Measurements from ENCODE around the gene C19orf33. TPM values are rescaled to one million over a fixed set of nuclear protein-coding genes. Genes with fewer than 3 reads are reported as not detected.

The C19orf33 gene
- total RNA-seq, 1 experiment from 2014 or later: not detected

- Histone ChIP-seq H3K4me1 (ENCODE audit: insufficient read depth, low read length, poor library complexity, severe bottlenecking) (no peaks in the 10 kb centered on the region), H3K27ac (ENCODE audit: low read depth, low read length, poor library complexity, severe bottlenecking) (no peak overlapping the region), H3K9me3 (ENCODE audit: low read depth, low read length, poor library complexity, severe bottlenecking) (no peaks in the 10 kb centered on the region), H3K27me3 (replicated peaks; ENCODE audit: insufficient read depth, low read depth, low read length, poor library complexity) (no peaks in the 10 kb centered on the region), H3K36me3 (ENCODE audit: insufficient read depth, low read length, poor library complexity, severe bottlenecking) (no peaks in the 10 kb centered on the region), H3K4me3 (ENCODE audit: low read depth, low read length, poor library complexity, severe bottlenecking) (no peak overlapping the region)
- TF ChIP-seq EZH2 (IDR thresholded peaks at IDR 0.05; ENCODE audit: borderline replicate concordance, low read depth, low read length, poor library complexity, severe bottlenecking): no peak
- TF ChIP-seq, protein P1, sequence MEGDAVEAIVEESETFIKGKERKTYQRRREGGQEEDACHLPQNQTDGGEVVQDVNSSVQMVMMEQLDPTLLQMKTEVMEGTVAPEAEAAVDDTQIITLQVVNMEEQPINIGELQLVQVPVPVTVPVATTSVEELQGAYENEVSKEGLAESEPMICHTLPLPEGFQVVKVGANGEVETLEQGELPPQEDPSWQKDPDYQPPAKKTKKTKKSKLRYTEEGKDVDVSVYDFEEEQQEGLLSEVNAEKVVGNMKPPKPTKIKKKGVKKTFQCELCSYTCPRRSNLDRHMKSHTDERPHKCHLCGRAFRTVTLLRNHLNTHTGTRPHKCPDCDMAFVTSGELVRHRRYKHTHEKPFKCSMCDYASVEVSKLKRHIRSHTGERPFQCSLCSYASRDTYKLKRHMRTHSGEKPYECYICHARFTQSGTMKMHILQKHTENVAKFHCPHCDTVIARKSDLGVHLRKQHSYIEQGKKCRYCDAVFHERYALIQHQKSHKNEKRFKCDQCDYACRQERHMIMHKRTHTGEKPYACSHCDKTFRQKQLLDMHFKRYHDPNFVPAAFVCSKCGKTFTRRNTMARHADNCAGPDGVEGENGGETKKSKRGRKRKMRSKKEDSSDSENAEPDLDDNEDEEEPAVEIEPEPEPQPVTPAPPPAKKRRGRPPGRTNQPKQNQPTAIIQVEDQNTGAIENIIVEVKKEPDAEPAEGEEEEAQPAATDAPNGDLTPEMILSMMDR (conservative IDR thresholded peaks at IDR 0.05; ENCODE audit: low read depth, low read length): no peak
- ChIA-PET POLR2A (ENCODE audit: low non-redundant PET) (no interaction called here), CTCF (no interaction called here)
- no peak for DNase-seq (ENCODE audit: low spot score)
- intact Hi-C loops (cut with micrococcal nuclease; ENCODE audit: unreplicated experiment): no loop called here
- no TSS peak for BruUV-seq (replicated peaks)
Observed at GRCh38 chr19:38351865-38352395, 47.9 kb downstream of the C19orf33 start.

DNA sequence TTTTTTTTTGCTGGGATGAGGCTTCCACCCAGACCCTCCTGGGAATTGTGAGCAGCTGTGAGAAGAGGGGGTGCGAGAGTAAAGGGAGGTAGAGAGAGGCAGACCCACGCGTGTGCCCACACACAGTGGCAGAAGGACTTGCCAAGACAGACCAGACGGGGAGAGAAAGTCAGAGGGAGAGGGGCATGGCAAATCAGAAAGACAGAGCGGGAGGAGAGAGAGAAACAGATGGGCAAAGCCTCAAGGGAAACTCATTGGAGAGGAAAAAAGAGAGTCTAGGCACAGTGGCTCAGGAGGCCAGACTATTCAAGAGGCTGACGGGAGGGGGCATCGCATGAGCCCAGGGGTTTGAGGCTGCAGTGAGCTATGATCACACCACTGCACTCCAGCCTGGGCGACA, 48.6 kb downstream of the C19orf33 start:
- intact Hi-C loops (cut with micrococcal nuclease; ENCODE audit: unreplicated experiment): no loop called here
- Histone ChIP-seq H3K4me3 (ENCODE audit: low read depth, low read length, poor library complexity, severe bottlenecking) (no peak overlapping the region), H3K36me3 (ENCODE audit: insufficient read depth, low read length, poor library complexity, severe bottlenecking) (no peaks in the 10 kb centered on the region), H3K27ac (ENCODE audit: low read depth, low read length, poor library complexity, severe bottlenecking) (no peak overlapping the region), H3K4me1 (ENCODE audit: insufficient read depth, low read length, poor library complexity, severe bottlenecking) (no peaks in the 10 kb centered on the region), H3K9me3 (ENCODE audit: low read depth, low read length, poor library complexity, severe bottlenecking) (no peaks in the 10 kb centered on the region), H3K27me3 (replicated peaks; ENCODE audit: insufficient read depth, low read depth, low read length, poor library complexity) (no peaks in the 10 kb centered on the region)
- no peak for TF ChIP-seq EZH2 (IDR thresholded peaks at IDR 0.05; ENCODE audit: borderline replicate concordance, low read depth, low read length, poor library complexity, severe bottlenecking)
- TF ChIP-seq, protein P1 (conservative IDR thresholded peaks at IDR 0.05; ENCODE audit: low read depth, low read length): no peak
- CTCF ChIA-PET: no interaction called here
- POLR2A ChIA-PET (ENCODE audit: low non-redundant PET): no interaction called here
- no peak for DNase-seq (ENCODE audit: low spot score)
- BruUV-seq (replicated peaks): no TSS peak

Other genes with a start within 250 kb of the C19orf33 start
- 6.3 and 8.1 TPM in 2 replicates for gene DPF1, start 80.0 kb upstream of the C19orf33 start, total RNA-seq (2021)
- 1.1 TPM in 1 of 2 replicates, not detected in the other for gene PPP1R14A, start 47.9 kb upstream of the C19orf33 start, total RNA-seq (2021)
- 0.42 TPM in 1 of 2 replicates, not detected in the other for gene SPINT2, start 39.7 kb upstream of the C19orf33 start, total RNA-seq (2021)
- 57.6 and 66.2 TPM in 2 replicates for gene YIF1B, start 11.7 kb downstream of the C19orf33 start, total RNA-seq (2021)
- 0.11 TPM in 1 of 2 replicates, not detected in the other for gene KCNK6, start 15.6 kb downstream of the C19orf33 start, total RNA-seq (2021)
- 1.2 and 1.3 TPM in 2 replicates for gene CATSPERG, start 31.6 kb downstream of the C19orf33 start, total RNA-seq (2021)
- 303 and 321 TPM in 2 replicates for gene PSMD8, start 70.3 kb downstream of the C19orf33 start, total RNA-seq (2021)
- 0.83 and 1.3 TPM in 2 replicates for gene GGN, start 83.8 kb downstream of the C19orf33 start, total RNA-seq (2021)
- 6.2 and 6.8 TPM in 2 replicates for gene SPRED3, start 84.4 kb downstream of the C19orf33 start, total RNA-seq (2021)
- 11.8 and 12.1 TPM in 2 replicates for gene FAM98C, start 98.8 kb downstream of the C19orf33 start, total RNA-seq (2021)
- gene RASGRP4, start 122.0 kb downstream of the C19orf33 start, total RNA-seq (2021): not detected in 2 replicates
- 0.28 and 0.55 TPM in 2 replicates for gene RYR1, start 129.4 kb downstream of the C19orf33 start, total RNA-seq (2021)

All from A673 (cell line).